OCI-LY3 (cell line): ENCODE results near the gene HPD.

Experiments
- CTCF ChIP-seq: fragments of 200-600, 300-600 bp; sonication (generic); IDR thresholded peaks from 2 replicates; pipeline ENCODE4 v1.5.1; 2014; ENCODE audit warnings: antibody characterized with exemption, low read length, low read depth
- EZH2phosphoT487 ChIP-seq: fragments of 200-600 bp; shearing (Covaris generic); IDR thresholded peaks from 2 replicates; pipeline ENCODE4 v1.6.1; 2018; ENCODE audit warnings: antibody characterized with exemption, mixed run types, low read depth

- TF ChIP-seq EZH2phosphoT487 (no peak), CTCF (peak; percentile 46)
These were observed 36.0 kb upstream of the HPD start for GRCh38 chr12:121894633-121895032.
